NCI-H128 (cell line): Measurements from ENCODE around the gene VEGFB.
A peak's percentile ranks its signal among the peaks of the same experiment; 100 is the strongest.

Experiments
- DNase-seq: peaks from one replicate; lab custom pipeline; 2025; ENCODE audit not compliant: unreplicated experiment; lab: John Stamatoyannopoulos, UW

VEGFB gene

GRCh38 chr11:64276653-64277431, 42.5 kb downstream of the VEGFB start:
- no peak for DNase-seq

DNA sequence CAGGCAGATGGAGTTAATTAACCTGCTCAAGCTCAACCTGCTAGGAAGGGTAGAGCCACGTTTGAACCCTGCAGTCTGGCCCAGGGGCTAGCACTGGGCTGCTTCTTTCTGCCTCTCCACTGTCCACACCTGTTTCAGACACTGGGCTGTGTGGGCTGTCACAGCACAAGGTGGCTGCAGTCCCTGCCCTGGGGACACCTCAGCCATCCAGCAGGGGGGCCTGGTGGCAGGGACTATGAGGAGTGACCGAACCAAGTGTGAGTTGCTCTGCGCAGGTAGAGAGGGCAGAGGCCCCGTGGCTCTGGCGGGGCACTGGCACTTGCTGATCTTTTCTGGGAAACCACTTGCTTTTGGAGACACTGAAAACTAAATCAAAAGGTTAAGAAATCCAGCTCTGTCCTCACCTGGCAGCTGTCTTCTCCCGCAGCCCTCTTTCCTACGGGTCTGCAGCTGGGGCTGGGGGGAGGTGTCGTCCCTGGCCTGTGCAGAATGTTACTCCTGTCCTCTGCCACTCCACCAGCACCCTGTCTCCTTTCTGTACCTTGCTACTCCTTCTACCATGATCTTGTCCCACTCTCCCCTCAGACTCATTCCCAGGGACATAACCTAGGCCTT, 44.3 kb downstream of the VEGFB start:
- DNase-seq, result no peak

GRCh38 chr11:64281957-64282770, 47.8 kb downstream of the VEGFB start:
- no peak for DNase-seq

GRCh38 chr11:64283092-64283491, 48.7 kb downstream of the VEGFB start:
- no peak for DNase-seq

GRCh38 chr11:64284048-64284961, 49.9 kb downstream of the VEGFB start, which contains the start of gene BAD:
Gene BAD, minus strand, starts transcription at chr11:64284665. Its CDS starts 297 bp downstream, at chr11:64284368.
- DNase-seq, result peak; percentile 88

DNA sequence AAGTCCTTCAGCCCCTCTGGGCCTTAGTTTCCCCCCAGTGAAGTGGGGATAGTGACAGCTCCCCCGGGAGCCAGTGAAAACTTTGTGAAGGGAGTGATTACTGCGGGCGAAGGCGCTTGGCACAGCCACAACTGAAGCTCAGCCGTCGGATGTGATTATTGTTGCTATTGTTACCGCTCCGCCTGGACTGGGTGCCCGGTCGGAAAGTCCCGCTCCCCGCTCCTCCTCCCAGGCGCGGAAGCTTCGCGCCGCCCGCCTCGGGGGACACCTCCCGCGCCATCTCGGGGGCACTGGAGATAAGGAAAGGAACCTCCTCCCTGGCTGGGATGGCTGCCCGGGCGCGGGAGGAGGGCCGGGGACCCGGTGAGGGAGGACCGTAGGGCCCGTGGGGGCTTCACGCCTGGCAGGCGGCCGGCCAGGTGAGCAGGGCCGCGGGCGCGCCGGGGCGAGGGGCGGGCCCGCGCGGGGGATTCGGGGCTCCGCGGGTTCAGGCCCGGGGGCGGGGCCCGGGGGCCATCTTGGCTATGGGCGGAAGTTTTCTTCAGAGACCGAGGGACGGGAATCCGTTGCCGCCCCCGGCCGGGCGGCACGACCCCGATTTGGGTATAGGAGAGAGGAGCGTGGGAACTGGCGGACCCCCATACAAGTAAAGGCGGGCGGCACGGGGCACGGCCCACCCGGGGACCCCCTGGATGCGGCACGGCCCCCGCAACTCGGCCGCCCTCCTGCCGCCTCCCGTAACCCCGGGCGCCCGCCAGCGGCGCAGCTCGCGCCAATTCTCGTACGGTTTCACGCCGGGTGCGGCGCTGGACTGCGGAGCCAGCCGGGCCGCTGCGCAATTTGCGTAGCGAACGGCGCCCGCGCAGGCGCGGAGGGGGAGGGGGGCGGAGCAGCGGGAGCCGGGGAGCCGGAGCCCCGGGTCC, 50.8 kb downstream of the VEGFB start, which contains the start of gene GPR137:
GPR137 (plus strand) TSS at position 887 of the 923 bp plus-strand sequence. CDS start 677 bp downstream, outside the sequence.
- DNase-seq, result peak; percentile 66

GRCh38 chr11:64285885-64286800, 51.8 kb downstream of the VEGFB start:
- DNase-seq, result no peak

DNA sequence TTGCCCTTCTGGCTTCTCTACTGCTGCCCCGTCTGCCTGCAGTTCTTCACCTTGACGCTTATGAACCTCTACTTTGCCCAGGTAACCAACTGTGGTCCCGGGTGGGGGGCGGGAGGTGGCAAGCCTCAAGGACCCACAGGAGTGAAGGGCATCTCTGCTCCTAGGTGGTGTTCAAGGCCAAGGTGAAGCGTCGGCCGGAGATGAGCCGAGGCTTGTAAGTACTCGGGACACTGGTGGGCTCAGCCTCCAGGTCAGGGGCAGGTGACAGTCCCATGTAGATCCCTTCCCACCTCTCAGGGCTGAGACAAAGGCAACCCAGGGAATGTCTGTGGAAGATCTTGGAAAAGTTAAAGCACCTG, 52.4 kb downstream of the VEGFB start:
- DNase-seq, result no peak

- no peak for DNase-seq
Observed at GRCh38 chr11:64287676-64288352, 53.4 kb downstream of the VEGFB start.

DNA sequence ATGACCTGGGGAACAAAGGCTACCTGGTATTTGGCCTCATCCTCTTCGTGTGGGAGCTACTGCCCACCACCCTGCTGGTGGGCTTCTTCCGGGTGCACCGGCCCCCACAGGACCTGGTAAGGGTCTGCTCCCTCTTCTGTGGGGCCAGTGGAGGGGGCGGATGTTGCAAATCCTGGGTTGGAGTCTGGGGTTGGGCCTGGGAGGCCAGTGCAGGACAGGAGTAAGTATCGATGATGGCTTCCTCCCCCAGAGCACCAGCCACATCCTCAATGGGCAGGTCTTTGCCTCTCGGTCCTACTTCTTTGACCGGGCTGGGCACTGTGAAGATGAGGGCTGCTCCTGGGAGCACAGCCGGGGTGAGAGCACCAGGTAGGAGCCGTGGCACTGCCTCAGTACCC, 54.0 kb downstream of the VEGFB start:
- no peak for DNase-seq
